GF-D8 (cell line): Measurements from ENCODE around the gene LYRM1.
"Not testable (repeated sequence)": the region's sequence is repeated elsewhere in the genome, so short reads cannot be mapped to it uniquely, and the experiment has no call there.

ENCODE experiments used
- DNase-seq: peaks from one replicate; lab custom pipeline; 2025; lab: John Stamatoyannopoulos, UW

LYRM1 gene

DNA sequence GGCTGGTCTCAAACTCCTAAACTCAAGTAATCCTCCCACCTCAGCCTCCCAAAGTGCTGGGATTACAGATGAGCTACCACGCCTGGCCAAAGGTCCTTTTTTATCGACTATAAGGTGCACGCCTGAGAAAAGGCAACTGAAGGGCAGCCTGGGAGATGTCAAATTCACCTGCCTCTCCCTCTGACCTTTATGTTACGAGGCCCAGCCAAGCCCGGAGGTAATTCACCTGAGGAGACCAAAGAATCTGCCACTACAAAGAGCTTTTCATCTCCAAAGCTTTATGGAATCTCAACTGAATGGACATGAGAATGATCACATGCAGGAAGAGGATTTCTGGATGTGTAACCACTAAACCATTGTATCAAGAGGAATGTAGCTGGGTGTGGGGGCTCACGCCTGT is 37.2 kb downstream of the LYRM1 start:
- no peak for DNase-seq

- no peak for DNase-seq
Observed at GRCh38 chr16:20938426-20938825, 37.9 kb downstream of the LYRM1 start.

DNA sequence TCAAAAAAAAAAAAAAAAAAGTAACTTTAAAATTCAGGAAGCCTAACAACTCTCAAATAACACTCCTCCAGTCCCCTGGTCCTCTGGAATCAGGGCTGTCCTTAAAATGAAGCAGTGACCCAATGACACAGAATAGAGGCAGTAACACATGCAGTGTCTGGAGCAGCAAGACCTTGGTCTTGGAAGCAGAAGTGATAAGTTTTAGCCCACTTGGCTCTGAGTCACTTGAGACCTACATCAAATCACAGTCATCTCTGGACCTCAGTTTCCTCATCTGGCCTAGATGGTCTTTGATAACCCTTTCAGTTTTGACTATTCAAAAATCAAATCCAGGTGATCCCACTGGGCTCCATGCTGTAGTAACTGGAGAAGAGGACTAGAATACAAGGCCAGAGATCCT is 39.0 kb downstream of the LYRM1 start:
- no peak for DNase-seq

DNA sequence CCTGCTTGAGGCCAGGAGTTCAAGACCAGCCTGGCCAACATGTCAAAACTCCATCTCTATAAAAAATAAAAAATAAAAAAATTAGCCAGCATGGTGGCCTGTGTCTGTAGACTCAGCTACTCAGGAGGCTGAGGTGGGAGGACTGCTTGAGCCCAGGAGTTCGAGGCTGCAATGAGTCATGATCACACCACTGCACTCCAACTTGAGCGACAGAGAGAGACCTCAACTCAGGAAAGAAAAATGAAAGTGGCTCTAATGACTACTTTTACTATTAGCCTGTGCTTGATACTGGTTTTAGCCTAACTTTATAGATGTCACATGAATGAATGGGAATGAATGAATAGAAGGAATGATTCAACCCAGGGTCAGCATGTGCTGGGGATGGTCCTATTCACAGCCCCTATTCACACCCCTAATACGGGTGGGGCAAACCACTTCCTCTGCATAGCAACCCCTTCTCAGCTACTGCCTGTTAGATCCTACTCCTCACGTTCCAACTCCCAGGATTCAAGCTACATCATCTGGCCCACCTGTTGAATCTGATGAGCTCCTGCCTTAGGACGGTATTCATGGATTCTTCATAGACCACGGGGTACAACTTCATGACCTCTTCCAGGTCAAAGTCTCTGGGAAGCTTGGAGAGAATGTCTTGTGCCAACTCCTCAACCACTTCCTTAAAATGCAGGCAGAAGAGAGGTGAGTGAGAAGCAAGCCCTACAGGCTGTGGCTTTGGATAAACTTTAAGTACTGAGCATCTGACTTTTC is 40.5 kb downstream of the LYRM1 start:
- DNase-seq, result peak; percentile 62

DNA sequence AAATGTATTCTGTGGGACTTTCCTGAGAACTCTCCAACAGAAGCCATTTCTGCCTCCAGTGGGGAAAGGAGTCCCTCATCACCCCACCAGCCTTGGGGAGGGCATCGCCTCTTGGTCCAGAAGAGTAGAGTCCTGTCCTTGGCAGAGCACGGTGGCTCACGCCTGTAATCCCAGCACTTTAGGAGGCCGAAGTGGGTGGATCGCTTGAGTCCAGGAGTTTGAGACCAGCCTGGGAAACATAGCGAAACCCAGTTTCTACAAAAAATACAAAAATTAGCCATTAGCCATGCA is 41.0 kb downstream of the LYRM1 start:
- DNase-seq, result no peak

DNA sequence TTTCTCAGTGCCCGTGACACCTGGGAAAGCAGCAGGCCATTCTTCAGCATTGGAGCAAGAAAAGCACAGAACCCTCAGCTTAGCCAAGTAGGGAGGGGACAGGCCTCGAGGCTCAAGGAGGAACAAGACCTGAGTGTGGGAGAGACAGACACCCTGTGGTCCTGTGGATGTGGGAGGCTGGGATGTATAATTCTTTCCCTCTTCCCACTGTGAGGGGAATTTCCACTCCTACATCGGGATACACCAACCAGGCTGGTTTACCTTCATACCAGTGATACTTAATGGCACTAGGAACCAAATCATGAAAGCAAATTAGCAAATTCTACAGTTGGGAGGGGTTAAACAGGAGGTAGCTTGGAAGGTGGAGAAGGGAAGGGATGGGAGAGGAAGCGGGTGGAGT is 41.7 kb downstream of the LYRM1 start:
- no peak for DNase-seq

GRCh38 chr16:20944861-20945574 is 44.4 kb downstream of the LYRM1 start:
- peak; percentile 11 for DNase-seq

- not testable (repeated sequence) for DNase-seq
Observed at GRCh38 chr16:20945575-20945875, 45.0 kb downstream of the LYRM1 start.

DNA sequence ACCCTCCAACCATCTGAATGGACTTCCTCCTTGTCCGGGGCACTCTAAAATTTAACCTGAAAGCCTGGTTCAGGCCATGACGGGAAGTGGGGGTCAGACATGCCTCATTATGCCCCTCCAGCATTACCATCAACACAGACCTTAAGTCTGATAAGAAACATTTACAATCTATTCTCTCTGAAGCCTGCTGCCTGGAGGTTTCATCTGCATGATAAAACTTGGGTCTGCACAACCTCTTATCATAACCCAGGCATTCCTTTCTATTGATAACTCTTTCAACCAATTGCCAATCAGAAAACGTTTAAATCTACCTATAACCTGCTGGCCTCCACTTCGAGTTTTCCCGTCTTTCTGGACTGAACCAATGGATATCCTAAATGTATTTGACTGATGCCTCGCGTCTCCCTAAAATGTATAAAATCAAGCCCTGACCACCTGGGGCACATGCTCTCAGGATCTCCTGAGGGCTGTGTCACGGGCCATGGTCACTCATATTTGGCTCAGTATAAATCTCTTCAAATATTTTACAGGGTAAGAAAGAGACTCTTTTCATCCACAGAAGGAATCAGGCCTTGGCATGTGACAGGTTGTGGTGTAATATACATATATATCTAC is 45.6 kb downstream of the LYRM1 start:
- no peak for DNase-seq

GRCh38 chr16:20948444-20948843 is 47.9 kb downstream of the LYRM1 start:
- DNase-seq, result no peak

DNA sequence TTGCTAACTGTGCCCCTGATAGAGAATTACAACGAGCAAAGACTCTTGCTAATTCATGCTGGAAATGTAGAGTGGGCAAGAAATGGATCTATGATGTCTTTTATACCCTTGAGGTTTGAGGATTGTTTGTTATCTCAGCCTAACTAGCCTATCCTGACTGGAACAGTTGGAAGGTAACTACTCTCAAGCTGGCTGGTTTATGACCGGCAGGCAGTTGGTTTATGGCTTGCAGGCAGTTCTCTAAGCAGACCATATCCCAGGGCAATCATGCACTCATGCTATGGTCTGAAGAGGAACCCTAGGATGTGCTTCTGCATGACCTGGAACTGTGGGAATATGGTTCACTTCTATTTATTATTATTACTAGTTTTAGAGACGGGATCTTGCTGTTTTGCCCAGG is 49.1 kb downstream of the LYRM1 start:
- DNase-seq, result no peak

DNA sequence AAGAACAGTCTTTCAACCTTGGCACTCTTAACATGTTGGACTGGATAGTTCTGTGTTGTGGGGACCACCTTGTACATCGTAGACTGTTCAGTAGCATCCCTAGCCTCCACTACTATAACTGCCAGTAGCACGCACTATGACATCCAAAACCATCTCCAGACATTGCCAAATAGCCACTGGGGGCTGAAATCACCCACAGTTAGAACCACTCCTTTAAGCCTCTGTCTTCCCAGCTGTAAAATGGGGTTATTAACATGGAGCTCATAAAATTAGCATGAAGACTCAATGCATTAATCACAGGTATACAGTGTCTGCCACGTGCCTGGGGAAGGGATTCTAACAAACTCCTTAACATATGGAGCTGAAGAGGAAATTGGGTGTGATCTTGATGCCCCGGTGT is 49.7 kb downstream of the LYRM1 start:
- DNase-seq, result no peak

DNA sequence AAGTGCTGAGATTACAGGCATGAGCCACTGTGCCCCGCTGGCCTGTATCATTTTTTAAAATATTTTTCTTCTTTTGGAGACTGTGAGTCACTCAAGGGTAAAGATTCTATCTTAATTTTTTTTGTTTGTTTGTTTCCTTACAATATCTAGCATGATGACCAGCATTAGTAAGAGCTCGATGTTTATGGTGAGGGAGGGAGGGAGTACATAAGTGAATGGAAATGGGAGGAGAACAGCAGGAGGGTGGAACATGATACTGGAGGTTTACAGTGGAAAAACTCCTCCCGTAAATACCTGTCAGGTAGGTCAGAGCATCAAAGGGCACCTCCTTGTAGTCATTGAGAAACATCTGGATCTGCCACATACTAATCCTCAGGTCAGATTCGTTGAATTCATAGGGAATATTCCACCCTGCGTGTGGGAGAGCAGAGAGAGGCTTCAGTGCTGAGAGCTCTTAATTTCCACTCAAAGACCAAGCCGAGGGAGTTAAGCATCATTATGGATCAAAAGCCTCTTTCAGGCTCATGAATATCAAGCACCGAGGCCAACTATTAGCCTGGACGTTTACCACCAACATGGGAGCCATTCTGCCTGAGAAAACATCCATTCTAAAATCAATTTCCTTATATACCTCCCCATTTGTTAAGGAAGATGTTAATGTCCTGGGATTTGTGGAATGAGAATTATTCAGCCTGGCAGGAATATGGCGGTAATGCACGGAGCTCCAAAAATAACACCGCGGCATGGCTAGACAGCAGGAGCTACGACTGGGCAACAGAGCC is 51.8 kb downstream of the LYRM1 start:
- DNase-seq, result no peak

GRCh38 chr16:20954574-20954973 is 54.0 kb downstream of the LYRM1 start:
- DNase-seq, result no peak

GRCh38 chr16:20956319-20956718 is 55.7 kb downstream of the LYRM1 start:
- no peak for DNase-seq

DNA sequence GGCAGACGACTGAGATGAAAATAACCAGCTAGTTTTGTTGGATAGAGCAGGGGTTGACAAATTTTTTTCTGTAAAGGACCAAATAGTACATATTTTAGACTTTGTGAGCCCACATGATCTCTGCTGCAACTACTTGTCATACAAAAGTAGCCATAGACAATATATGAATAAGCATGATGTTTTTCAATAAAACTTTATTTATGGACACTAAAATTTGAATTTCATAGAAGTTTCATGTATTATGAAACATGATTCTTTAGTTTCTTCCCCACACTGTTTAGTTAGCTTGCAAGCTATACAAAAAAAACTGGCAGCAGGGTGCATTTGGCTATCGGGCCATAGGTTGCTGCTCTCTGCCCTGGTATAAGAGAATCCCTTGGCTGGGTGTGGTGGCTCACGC is 56.6 kb downstream of the LYRM1 start:
- DNase-seq, result no peak

DNA sequence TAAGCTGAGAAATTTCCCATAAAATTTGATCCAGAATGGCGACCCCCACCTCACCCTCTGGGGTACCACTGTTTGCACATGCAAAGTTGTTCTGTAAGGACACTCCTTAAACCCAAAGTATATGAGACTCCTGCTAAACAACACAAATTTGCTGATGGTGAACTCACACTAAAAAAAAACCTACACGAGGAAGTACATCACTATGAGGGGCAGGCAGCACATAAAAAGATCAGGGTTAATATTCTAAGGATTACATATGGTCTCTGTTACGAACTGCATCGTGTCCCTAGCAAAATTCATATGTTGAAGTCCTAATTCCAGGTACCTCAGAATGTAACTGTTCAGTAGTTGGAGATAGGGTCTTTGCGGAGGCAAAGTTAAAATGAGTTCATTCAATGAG is 60.3 kb downstream of the LYRM1 start:
- no peak for DNase-seq

GRCh38 chr16:20968765-20969164 is 68.2 kb downstream of the LYRM1 start:
- DNase-seq, result no peak

DNA sequence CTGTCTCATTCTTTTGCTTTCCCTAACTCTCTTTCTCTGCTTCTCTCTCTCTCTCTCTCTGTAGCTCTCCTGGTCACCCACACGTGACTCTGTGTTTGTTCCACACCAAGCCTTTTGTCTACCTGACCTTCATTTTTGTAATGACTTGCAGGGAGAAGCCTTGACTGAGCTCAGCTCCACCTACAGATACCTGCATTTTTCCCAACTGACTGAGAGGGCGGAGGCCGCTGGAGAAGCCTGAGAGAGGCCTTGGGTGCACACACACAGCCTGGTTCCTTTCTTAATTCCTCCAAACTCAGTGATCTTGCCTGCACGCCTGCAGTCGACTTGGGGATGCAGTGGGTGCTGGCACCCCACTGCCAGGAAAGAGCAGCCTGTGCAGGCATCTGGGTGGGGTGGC is 68.8 kb downstream of the LYRM1 start:
- no peak for DNase-seq

DNA sequence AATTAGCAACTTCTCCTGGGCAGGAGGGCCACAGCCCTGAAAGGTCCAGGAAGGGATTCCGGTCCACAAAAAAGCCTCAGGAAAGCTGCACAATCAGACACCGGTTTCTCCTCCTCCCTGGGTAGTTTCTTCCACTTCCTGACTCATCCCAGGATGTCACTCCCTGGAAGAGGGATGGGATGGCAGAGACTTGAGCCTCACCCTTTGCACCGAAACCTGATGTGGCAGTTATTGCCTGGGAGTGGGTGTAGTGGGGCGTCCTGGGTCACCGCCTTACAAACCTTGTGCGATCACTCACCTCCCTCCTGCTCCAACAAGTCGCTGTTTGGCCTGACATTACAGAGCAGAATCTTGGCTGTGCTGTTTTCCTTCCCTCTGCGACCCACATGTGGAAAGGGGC is 70.8 kb downstream of the LYRM1 start:
- no peak for DNase-seq

DNA sequence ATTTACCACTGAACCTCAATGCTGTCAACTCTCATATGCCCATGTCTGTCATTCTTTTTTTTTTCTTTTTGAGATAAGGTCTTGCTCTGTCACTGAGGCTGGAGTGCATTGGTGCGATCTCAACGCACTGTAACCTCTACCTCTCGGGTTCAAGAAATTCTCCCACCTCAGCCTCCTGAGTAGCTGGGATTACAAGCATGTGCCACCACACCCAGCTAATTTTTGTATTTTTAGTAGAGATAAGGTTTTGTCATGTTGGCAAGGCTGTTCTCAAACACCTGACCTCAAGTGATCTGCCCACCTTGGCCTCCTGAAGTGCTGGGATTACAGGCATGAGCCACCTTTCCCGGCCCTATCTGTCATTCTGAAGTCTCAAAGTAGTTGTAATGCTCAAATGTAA is 72.6 kb downstream of the LYRM1 start:
- not testable (repeated sequence) for DNase-seq
